Measurements from ENCODE around the gene CUX1. TPM values are rescaled to one million over a fixed set of nuclear protein-coding genes. Genes with fewer than 3 reads are reported as not detected.
A peak's percentile ranks its signal among the peaks of the same experiment; 100 is the strongest.
"Not testable (repeated sequence)": the region's sequence is repeated elsewhere in the genome, so short reads cannot be mapped to it uniquely, and the experiment has no call there.

CUX1 gene
- total RNA-seq, 1 donor = 46.2 TPM

DNA sequence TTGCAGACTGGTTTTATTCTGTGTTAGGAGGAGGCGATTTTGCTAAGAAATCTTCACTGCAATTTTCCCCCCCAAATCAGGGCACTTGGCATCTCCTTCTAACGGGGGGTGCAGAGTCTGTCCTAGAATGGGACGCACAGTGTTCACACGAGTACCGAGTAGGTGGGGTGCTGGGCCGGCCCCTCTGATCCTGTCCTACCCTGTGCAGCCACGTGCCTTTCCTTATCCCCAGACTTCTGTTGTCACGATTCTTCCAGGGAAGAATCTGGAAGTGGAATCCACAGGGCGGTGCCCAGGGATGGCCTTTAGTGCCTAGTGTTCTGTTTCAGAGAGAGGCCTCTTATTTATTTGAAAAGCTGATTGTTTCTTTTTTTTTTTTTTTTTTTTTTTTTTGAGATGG, 16.4 kb downstream of the CUX1 start:
- TF ChIP-seq, protein P1, sequence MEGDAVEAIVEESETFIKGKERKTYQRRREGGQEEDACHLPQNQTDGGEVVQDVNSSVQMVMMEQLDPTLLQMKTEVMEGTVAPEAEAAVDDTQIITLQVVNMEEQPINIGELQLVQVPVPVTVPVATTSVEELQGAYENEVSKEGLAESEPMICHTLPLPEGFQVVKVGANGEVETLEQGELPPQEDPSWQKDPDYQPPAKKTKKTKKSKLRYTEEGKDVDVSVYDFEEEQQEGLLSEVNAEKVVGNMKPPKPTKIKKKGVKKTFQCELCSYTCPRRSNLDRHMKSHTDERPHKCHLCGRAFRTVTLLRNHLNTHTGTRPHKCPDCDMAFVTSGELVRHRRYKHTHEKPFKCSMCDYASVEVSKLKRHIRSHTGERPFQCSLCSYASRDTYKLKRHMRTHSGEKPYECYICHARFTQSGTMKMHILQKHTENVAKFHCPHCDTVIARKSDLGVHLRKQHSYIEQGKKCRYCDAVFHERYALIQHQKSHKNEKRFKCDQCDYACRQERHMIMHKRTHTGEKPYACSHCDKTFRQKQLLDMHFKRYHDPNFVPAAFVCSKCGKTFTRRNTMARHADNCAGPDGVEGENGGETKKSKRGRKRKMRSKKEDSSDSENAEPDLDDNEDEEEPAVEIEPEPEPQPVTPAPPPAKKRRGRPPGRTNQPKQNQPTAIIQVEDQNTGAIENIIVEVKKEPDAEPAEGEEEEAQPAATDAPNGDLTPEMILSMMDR (IDR thresholded peaks at IDR 0.05; ENCODE audit: insufficient read depth, low read depth, low read length) = no peak
- H3K4me3 ChIP-seq (ENCODE audit: low read depth, low read length) = no peak overlapping the region
- DNase-seq (ENCODE audit: low read depth) = no peak

DNA sequence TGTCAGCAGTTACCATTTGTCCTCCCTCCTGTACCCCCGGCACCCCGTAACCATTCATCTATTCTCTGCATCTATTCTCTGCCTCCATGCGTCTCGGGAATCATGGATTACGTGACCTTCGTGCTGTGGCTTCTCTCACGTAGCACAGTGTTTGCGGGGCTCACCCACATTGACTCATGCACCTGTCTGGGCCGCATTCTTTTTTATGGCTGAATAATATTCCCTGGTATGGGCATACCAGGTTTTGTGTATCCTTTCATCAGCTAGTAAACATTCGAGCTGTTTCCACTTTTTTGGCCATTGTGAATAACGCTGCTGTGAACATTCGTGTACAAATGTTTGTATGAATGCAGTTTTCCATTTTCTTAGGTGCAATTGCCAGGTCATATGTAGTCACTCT, 17.7 kb downstream of the CUX1 start:
- TF ChIP-seq, protein P1 (IDR thresholded peaks at IDR 0.05; ENCODE audit: insufficient read depth, low read depth, low read length) = no peak
- no peak overlapping the region for H3K4me3 ChIP-seq (ENCODE audit: low read depth, low read length)
- DNase-seq (ENCODE audit: low read depth) = no peak

DNA sequence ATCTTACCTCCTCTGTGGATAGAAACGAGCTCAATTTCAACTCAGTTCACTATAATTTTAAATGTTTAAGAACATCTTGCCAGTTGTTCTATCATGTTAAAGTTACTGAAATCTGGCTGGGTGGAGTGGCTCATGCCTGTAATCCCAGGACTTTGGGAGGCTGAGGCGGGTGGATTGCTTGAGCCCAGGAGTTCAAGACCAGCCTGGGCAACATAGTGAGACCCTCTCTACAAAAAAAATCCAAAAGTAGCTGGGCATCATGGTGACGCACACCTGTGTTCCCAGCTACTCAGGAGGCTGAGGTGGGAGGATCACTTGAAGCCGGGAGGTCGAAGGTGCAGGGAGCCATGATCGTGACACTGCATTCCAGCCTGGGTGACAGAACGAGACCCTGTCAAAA, 20.0 kb downstream of the CUX1 start:
- DNase-seq (ENCODE audit: low read depth); H3K4me3 ChIP-seq (ENCODE audit: low read depth, low read length): not testable (repeated sequence)

DNA sequence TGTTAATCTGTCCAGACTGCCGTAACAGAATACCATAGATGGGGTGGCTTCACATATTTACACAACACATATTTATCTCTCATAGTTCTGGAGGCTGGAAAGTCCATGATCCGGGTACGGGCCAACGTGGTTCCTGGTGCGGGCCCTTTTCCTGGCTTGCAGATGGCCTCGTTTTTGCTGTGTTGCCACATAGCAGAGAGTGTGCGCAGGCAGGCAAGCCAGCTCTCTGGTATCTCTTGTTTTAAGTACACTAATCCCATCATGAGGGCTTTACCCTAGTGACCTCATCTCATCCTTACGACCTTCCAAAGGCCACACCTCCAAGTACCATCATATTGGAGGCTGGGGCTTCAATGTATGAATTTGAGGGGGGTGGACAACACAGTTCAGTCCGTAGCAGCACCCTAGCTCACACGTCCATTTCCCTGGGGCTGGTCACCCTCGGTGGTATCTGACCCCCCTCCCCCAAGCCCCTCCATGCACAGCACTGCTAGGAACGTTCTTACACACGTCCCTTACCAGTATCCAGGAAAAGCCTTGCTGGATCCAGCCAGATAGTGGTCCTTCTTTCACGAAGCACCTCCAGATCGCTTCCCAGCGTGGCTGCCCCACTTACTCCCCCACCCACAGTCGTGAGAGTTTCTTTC, 21.5 kb downstream of the CUX1 start:
- peak; percentile 98 for DNase-seq (ENCODE audit: low read depth)
- no peak overlapping the region for H3K4me3 ChIP-seq (ENCODE audit: low read depth, low read length)
- TF ChIP-seq, protein P1 (IDR thresholded peaks at IDR 0.05; ENCODE audit: insufficient read depth, low read depth, low read length) = no peak

DNA sequence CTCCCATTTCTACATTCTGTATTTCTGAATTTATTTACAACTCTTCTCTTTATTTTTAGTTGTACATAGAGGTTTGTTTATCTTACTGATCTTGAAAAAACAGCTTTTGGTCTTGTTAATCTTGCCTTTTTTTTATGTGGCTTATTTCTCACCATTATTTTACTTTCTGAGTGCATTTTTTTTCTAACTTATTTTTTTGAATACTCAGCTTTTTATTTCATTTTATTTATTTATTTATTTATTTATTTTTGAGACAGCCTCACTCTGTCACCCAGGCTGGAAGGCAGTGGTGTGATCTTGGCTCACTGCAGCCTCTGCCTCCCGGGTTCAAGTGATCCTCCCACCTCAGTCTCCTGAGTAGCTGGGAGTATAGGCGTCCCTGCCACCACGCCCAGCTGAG, 23.9 kb downstream of the CUX1 start:
- H3K4me3 ChIP-seq (ENCODE audit: low read depth, low read length) = no peak overlapping the region
- no peak for DNase-seq (ENCODE audit: low read depth)
- TF ChIP-seq, protein P1 (IDR thresholded peaks at IDR 0.05; ENCODE audit: insufficient read depth, low read depth, low read length) = no peak

DNA sequence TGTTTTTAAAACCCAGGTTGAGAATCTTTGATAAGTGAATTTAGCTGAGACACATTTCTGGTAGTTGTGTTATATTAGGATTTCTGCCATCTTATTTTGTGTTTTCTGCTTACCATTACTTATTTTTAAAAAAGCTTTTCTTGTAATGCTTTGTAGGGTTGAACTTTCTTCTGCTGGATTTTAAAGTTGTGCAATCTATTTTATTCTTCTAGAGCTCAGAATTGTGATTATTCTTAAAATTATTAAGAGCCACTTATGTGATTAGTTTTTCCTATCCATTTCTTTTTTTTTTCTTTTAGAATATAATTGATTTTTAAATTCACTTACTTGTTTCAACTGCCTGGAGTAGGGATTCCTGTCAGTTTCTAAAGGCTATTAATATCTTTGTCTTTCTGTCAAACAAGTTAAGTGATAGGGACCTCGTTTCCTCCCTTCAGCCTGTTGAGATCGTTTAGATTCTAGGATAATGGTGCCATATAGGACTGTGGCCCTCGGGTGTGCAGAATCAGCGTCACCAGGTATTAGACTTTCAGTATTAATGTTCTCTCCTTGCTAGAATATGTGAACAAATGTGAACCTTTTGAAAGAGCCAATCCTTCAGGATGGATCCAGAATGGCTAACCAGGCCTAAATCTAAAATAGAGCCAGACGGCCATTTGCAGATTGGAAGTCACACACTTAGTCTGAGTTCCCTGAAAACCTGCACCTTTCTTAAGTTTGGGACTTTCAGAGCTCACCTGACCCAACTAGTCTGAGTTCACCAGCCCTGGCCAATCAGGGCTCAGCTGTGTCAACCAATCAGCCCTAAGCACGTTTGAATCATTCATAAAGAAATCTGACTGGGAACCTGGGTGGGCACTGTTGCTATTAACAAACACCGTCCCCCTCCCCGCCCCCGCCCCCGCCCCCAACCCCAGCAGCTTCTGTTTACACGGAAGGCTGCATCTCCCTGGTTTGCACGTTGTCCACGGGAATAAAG, 26.2 kb downstream of the CUX1 start:
- TF ChIP-seq, protein P1 (IDR thresholded peaks at IDR 0.05; ENCODE audit: insufficient read depth, low read depth, low read length) = no peak
- no peak for DNase-seq (ENCODE audit: low read depth)
- no peak overlapping the region for H3K4me3 ChIP-seq (ENCODE audit: low read depth, low read length)

DNA sequence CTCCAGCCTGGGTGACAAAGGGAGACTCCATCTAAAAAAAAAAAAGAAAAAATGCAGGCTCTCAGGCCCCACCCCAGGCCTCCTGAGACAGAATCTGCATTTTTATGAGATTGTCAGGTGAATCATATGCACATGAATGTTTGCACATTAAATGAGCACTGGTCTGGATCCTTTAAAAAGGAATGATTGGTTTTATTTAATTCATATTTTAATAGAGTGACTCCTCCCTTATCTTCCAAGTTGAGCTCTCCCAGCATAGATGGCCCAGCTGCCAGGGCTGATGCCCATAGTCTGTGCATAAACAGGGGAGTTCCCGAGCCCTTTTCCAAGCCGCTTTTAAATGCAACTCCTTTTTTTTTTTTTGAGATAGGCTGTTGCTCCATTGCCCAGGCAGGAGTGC, 28.5 kb downstream of the CUX1 start:
- H3K4me3 ChIP-seq (ENCODE audit: low read depth, low read length) = no peak overlapping the region
- no peak for DNase-seq (ENCODE audit: low read depth)
- TF ChIP-seq, protein P1 (IDR thresholded peaks at IDR 0.05; ENCODE audit: insufficient read depth, low read depth, low read length) = no peak

Measured in fibroblast of villous mesenchyme (primary cell).